ENCODE data around the gene IGHMBP2.

DNA sequence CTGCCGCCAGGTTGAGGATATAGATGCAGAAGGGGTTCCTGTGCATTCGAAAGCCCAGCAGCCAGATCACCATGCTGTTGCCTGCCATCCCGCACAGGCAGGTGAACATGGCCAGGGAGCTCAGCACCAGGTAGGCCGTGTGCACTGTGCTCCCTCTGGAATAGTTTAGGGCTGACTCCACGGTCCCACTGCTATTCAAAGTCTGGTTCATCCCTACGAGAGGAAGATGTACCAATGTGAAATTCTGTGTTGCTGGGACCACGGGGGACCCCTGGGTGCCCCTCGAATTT, 77.0 kb downstream of the IGHMBP2 start, which contains the start of gene MRGPRD:
- TF ChIP-seq CTCF (IDR thresholded peaks at IDR 0.05) (no peak), POLR2A (IDR thresholded peaks at IDR 0.05) (no peak)
